Panc1 (cell line): ENCODE data around the gene ZNF19. TPM values are rescaled to one million over a fixed set of nuclear protein-coding genes. Genes with fewer than 3 reads are reported as not detected.
A peak's percentile ranks its signal among the peaks of the same experiment; 100 is the strongest.

Experiments used
- ATAC-seq: fragments of 200-7000 bp; cut with Tn5 transposase; 2 replicates; pipeline ENCODE4 v1.9.1; 2020; ENCODE audit warnings: mild to moderate bottlenecking, moderate library complexity
- Bru-seq: library from RNA; stranded (reverse); fragments of 400-500 nt; gene quantifications from one replicate; lab custom pipeline; 2021; lab: Mats Ljungman, UMichigan
- BruChase-seq, 2 experiments: library from RNA; stranded (reverse); fragments of 400-500 nt; gene quantifications; one replicate each; lab custom pipeline; 2021; lab: Mats Ljungman, UMichigan
- BruUV-seq: library from RNA; stranded (reverse); fragments of 400-500 nt; replicated peaks from 2 replicates; lab custom pipeline; 2021; lab: Mats Ljungman, UMichigan
- CTCF ChIA-PET: fragments of 300-600 bp; sonication (Branson Sonifier 250); formaldehyde crosslinking; loops from one replicate; lab custom pipeline; 2022; ENCODE audit warnings: antibody characterized with exemption; lab: Charles Lee
- POLR2A ChIA-PET: fragments of 300-600 bp; sonication (Branson Sonifier 250); formaldehyde crosslinking; loops from one replicate; lab custom pipeline; 2022; ENCODE audit warnings: antibody characterized with exemption; lab: Charles Lee
- DNase-seq: peaks from one replicate; pipeline ENCODE4 v3.0.0-alpha.2; 2010; ENCODE audit warnings: low read depth, low spot score
- H3K27ac ChIP-seq: 2 replicates; pipeline ENCODE4 v1.5.1; 2011; ENCODE audit warnings: mild to moderate bottlenecking, low read length, inconsistent platforms
- H3K27me3 ChIP-seq: fragments of 200-500 bp; sonication (Bioruptor generic); 2 replicates; pipeline ENCODE4 v1.6.0; 2014; ENCODE audit warnings: low read length, inconsistent platforms; ENCODE audit not compliant: control insufficient read depth, insufficient read depth
- H3K36me3 ChIP-seq: fragments of 200-500 bp; sonication (Bioruptor generic); 2 replicates; pipeline ENCODE4 v1.5.1; 2014; ENCODE audit warnings: inconsistent platforms, mild to moderate bottlenecking, low read length, moderate library complexity; ENCODE audit not compliant: control insufficient read depth, insufficient read depth
- H3K4me1 ChIP-seq: 2 replicates; pipeline ENCODE4 v1.5.1; 2011; ENCODE audit warnings: inconsistent platforms, mild to moderate bottlenecking, low read length, moderate library complexity; ENCODE audit not compliant: control insufficient read depth, insufficient read depth
- H3K4me3 ChIP-seq, 2 experiments: 2 replicates each; pipeline ENCODE4 v1.5.1; 2011 to 2012; ENCODE audit warnings: low read depth in 2 of 2, low read length in 2 of 2, mild to moderate bottlenecking in 2 of 2, inconsistent platforms in 1 of 2, moderate library complexity in 1 of 2
- H3K9me3 ChIP-seq: fragments of 200-500 bp; sonication (Bioruptor generic); 2 replicates; pipeline ENCODE4 v1.5.1; 2014; ENCODE audit warnings: low read depth, mild to moderate bottlenecking, inconsistent platforms, low read length, moderate library complexity; ENCODE audit not compliant: control insufficient read depth, insufficient read depth
- CTCF ChIP-seq: fragments of 450-650 bp; IDR thresholded peaks from 2 replicates; pipeline ENCODE4 v1.5.1; 2017; ENCODE audit warnings: mild to moderate bottlenecking
- POLR2AphosphoS5 ChIP-seq: IDR thresholded peaks from 2 replicates; pipeline ENCODE4 v1.6.1; 2012; ENCODE audit warnings: mild to moderate bottlenecking, low read depth, low read length, moderate library complexity
- SIN3A ChIP-seq: IDR thresholded peaks from 2 replicates; pipeline ENCODE4 v1.6.1; 2012; ENCODE audit warnings: low read depth, mild to moderate bottlenecking, low read length, moderate library complexity, borderline replicate concordance; ENCODE audit not compliant: insufficient read depth
- TCF7L2 ChIP-seq: IDR thresholded peaks from 2 replicates; pipeline ENCODE4 v1.6.1; 2011; ENCODE audit warnings: mild to moderate bottlenecking, low read depth, low read length, inconsistent platforms
- in situ Hi-C: cut with HindIII; loops from 2 replicates; pipeline ENCODE4 v1.10.0; 2016; ENCODE audit warnings: low sequenced_read_pairs, low pct_unique_long_range_greater_than_20kb
- intact Hi-C: fragments of 100-400 bp; cut with micrococcal nuclease; formaldehyde crosslinking; loops from one replicate; pipeline ENCODE4 v1.10.0; 2022; ENCODE audit not compliant: unreplicated experiment
- long read RNA-seq: library from polyadenylated mRNA; unstranded; transcript quantifications from one replicate; pipeline ENCODE4 v2.0.0, GENCODE V29; 2021; ENCODE audit not compliant: unreplicated experiment
- polyA plus RNA-seq: library from polyadenylated mRNA; unstranded; fragments of >200 nt; gene quantifications from one replicate; pipeline ENCODE4 v1.2.1, GENCODE V29; 2012; ENCODE audit warnings: missing spikeins; ENCODE audit not compliant: insufficient read length
- total RNA-seq: library from RNA; stranded (reverse); gene quantifications from one replicate; pipeline ENCODE4 v1.2.1, GENCODE V29; 2021; ENCODE audit not compliant: unreplicated experiment
- TF ChIP-seq, protein P1 (sequence below), 2 experiments: IDR thresholded peaks; 2 replicates each; pipeline ENCODE4 v1.6.1; 2011 to 2012; ENCODE audit warnings: low read depth in 2 of 2, control low read depth in 1 of 2, low read length in 1 of 2, mild to moderate bottlenecking in 1 of 2, moderate library complexity in 1 of 2; ENCODE audit not compliant: insufficient read depth in 1 of 2

The ZNF19 gene
- total RNA-seq: 2.5 TPM
- polyA plus RNA-seq: 0.99 TPM
- percentile 44 among the genes with signal in this experiment for Bru-seq, nascent RNA
- BruChase-seq, experiment 1, labeled RNA remaining after a 2-hour chase: percentile 44 among the genes with signal in this experiment
- BruChase-seq, experiment 2, labeled RNA remaining after a 6-hour chase: percentile 35 among the genes with signal in this experiment
- long read RNA-seq, partial matches to known transcripts: 0 of 1 reads
- long read RNA-seq, other reads (novel, unspliced or antisense): 1 of 1 reads

DNA sequence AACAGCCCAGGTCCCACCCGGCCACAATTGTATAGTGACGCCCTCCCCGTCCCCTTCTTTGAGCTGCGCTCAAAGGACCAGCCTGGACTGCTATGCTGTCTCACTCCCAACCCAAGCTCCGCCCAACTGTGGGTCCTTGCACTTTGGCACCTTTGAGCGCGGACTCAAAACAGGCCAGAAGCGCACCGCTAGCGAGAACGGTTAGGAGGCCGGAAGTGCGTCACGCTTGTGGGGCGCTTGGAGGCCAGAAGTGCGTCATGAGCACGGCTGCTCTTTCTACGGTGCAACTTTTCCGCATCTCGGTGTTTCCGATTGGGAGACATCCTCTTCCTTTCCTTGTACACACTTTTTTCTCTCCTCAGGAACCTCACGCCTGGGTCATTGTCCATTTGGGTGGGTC is at the start of gene ZNF19:
TSS of gene ZNF19 (minus strand) at position 203 of the 400 bp plus-strand sequence. CDS start 7,210 bp downstream, outside the sequence.
- no peaks in the 10 kb centered on the region for H3K4me1 ChIP-seq
- intact Hi-C loops: no loop called here
- no peak for ATAC-seq
- in situ Hi-C loops: no loop called here
- no peak for DNase-seq
- no peaks in the 10 kb centered on the region for H3K27me3 ChIP-seq
- BruUV-seq: no TSS peak
- POLR2A ChIA-PET: no interaction called here
- CTCF ChIA-PET: no interaction called here
- H3K4me3 ChIP-seq: no peak within 1 kb of the TSS
- no peak for TF ChIP-seq CTCF
- TF ChIP-seq, protein P1, sequence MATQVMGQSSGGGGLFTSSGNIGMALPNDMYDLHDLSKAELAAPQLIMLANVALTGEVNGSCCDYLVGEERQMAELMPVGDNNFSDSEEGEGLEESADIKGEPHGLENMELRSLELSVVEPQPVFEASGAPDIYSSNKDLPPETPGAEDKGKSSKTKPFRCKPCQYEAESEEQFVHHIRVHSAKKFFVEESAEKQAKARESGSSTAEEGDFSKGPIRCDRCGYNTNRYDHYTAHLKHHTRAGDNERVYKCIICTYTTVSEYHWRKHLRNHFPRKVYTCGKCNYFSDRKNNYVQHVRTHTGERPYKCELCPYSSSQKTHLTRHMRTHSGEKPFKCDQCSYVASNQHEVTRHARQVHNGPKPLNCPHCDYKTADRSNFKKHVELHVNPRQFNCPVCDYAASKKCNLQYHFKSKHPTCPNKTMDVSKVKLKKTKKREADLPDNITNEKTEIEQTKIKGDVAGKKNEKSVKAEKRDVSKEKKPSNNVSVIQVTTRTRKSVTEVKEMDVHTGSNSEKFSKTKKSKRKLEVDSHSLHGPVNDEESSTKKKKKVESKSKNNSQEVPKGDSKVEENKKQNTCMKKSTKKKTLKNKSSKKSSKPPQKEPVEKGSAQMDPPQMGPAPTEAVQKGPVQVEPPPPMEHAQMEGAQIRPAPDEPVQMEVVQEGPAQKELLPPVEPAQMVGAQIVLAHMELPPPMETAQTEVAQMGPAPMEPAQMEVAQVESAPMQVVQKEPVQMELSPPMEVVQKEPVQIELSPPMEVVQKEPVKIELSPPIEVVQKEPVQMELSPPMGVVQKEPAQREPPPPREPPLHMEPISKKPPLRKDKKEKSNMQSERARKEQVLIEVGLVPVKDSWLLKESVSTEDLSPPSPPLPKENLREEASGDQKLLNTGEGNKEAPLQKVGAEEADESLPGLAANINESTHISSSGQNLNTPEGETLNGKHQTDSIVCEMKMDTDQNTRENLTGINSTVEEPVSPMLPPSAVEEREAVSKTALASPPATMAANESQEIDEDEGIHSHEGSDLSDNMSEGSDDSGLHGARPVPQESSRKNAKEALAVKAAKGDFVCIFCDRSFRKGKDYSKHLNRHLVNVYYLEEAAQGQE (IDR thresholded peaks at IDR 0.05; ENCODE audit: insufficient read depth in 1 of 2, low read depth in 2 of 2, low read length in 1 of 2): no peak
- TF ChIP-seq SIN3A: no peak
- TF ChIP-seq TCF7L2: no peak
- no peak for TF ChIP-seq POLR2AphosphoS5
- H3K27ac ChIP-seq: no peak within 1 kb of the TSS
- H3K36me3 ChIP-seq: no peaks in the 10 kb centered on the region
- no peaks in the 10 kb centered on the region for H3K9me3 ChIP-seq

GRCh38 chr16:71537643-71538042 is 48.5 kb upstream of the ZNF19 start:
- DNase-seq: no peak
- no peaks in the 10 kb centered on the region for H3K36me3 ChIP-seq

More at GRCh38 chr16:71537643-71538042, 48.5 kb upstream of the ZNF19 start:
- intact Hi-C loops (no loop called here), in situ Hi-C loops (no loop called here)
- TF ChIP-seq SIN3A (no peak), POLR2AphosphoS5 (no peak), CTCF (peak; percentile 67), TCF7L2 (no peak)
- TF ChIP-seq, protein P1 (IDR thresholded peaks at IDR 0.05; ENCODE audit: insufficient read depth in 1 of 2, low read depth in 2 of 2, low read length in 1 of 2): no peak
- ChIA-PET POLR2A (no interaction called here), CTCF (no interaction called here)
- Histone ChIP-seq H3K9me3 (no peaks in the 10 kb centered on the region), H3K27ac (no peak overlapping the region), H3K4me1 (no peaks in the 10 kb centered on the region), H3K4me3 (no peak overlapping the region), H3K27me3 (no peaks in the 10 kb centered on the region)
- peak; percentile 79; the same call in 1 of the 2 replicates for ATAC-seq
- no TSS peak for BruUV-seq
